Activated CD4-positive, CD25-positive, alpha-beta regulatory T cell treated with anti-CD3 and anti-CD28 coated beads, Interleukin-2, amount 50 U/mL, for 72 hours (primary cell): Measurements from ENCODE around the gene ESR1.
"Not testable (repeated sequence)": the region's sequence is repeated elsewhere in the genome, so short reads cannot be mapped to it uniquely, and the experiment has no call there.

Experiments
- DNase-seq: peaks from one replicate; pipeline ENCODE4 v3.0.0; 2021

The ESR1 gene

DNA sequence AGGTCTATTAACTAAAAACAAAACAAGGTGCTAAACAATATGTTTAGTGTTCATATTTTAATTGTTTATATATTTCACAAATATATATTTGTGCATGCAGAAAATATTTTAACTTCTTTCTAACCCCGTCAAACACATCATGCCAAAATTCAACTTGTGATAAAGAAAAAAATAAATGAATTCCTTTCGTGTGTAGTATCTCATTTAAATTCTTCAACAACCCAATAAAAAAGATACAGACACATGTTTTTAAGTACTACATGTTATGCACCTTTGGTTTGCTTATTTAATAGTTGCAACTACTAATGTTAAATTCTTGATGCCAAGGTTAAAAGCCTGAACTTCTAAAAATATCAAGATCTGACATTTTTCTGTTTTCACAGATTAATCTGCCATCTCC, 252.4 kb downstream of the ESR1 start:
- no peak for DNase-seq

GRCh38 chr6:152062476-152062875, 255.0 kb downstream of the ESR1 start:
- no peak for DNase-seq

- no peak for DNase-seq
Observed at GRCh38 chr6:152063170-152063921, 255.9 kb downstream of the ESR1 start.

GRCh38 chr6:152068622-152069261, 261.3 kb downstream of the ESR1 start:
- DNase-seq: no peak

- DNase-seq: no peak
Observed at GRCh38 chr6:152070556-152070955, 263.1 kb downstream of the ESR1 start.

GRCh38 chr6:152071318-152071717, 263.8 kb downstream of the ESR1 start:
- no peak for DNase-seq

DNA sequence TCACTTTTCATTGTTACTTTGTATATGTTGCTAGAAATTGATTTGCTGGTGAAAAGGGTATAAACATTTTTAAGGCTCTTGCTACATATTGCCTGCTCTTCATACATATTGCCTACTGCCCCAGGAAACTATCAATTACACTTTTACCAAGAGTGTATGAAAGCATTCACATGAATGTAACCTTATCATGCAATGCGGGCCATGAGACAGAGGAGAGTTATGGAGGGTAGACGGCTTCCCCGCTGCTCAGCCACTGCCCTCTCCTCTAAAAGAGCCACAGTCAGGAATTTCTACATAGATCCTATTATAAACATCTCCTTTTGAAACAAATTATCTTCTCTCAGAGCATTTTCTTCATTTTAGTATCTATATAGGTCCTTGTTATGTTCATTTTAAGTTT, 264.4 kb downstream of the ESR1 start:
- no peak for DNase-seq

DNA sequence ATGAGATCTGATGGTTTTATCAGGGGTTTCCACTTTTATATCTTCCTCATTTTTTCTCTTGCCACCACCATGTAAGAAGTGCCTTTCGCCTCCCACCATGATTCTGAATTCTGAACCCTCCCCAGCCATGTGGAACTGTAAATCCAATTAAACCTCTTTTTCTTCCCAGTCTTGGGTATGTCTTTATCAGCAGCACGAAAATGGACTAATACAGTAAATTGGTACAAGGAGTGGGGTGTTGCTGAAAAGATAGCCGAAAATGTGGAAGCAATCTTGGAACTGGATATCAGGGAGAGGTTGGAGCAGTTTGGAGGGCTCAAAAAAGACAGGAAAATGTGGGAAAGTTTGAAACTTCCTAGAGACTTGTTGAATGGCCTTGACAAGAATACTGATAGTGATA, 268.8 kb downstream of the ESR1 start:
- not testable (repeated sequence) for DNase-seq

DNA sequence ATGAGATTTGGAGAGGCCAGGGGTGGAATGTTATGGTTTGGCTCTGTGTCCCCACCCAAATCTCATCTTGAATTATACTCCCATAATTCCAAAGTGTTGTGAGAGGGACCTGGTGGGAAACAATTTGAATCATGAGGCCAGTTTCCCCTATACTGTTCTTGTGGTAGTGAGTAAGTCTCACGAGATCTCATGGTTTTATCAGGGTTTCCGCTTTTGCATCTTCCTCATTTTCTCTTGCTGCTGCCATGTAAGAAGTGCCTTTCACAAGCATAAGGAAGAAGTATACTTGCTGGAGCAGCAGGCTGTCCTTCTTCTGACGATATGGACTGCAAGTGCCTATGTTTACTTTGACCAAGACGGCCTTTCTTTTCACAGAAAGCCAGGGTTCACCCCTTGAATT, 270.5 kb downstream of the ESR1 start:
- DNase-seq: no peak

DNA sequence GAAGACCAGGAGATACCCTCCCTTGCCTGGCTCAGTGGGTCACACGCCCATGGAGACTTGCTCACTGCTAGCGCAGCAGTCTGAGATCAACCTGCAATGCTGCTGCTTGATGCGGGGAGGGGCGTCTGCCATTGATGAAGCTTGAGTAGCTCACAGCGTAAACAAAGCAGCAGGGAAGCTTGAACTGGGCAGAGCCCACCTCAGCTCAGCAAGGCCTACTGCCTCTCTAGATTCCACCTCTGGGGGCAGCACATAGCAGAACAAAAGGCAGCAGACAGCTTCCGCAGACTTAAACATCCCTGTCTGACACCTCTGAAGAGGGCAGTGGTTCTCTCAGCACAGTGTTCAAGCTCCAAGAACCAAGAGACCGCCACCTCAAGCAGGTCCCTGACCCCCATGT, 271.3 kb downstream of the ESR1 start:
- DNase-seq: no peak

GRCh38 chr6:152085451-152085921, 278.0 kb downstream of the ESR1 start:
- no peak for DNase-seq

DNA sequence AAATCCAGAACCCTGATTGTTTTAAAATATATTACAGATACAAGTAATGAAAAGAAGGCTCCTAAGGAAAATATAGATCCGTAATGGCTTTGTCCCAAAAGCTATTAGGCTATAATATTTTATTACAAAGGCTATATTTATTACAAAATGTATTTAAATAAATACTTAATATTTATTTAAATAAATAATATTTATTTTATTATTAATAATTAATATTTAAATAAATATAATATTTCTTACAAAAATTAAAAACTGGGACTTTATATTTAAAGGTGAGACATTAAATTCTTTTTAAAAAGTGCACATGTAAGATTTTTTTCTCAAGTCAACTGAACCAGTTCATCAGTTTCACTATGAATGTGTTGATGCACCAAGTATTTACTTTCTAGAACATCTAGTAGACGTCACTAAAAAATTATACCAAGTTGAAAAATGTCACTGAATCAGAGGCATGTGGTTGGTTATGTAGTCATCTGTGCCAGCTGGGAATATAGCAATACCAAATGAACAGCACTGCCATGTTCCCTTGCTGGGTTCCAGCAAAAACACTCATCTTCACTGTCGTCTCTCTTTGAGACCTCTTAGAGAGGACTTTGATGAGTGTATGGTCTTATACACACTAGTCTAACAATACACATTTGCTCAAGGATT, 278.9 kb downstream of the ESR1 start:
- DNase-seq: no peak

DNA sequence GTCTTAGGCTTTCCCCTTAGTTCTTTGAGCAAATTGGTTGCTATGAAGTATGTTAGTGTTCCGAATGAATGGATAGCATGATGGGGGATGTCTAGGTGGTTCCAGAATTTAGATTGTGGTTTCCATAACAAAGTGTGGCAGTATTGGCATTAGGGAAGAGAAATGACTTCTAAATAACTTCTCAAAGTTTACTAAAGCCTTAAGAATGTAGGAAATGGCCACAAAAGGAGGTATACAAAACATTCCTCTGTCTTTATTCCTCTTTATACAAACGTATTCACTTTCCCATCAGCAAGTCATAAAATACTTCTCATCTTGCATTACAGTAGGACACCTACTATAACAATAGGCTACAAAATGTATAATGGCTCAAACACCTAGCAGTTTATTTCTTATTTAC, 279.6 kb downstream of the ESR1 start:
- DNase-seq: no peak

- no peak for DNase-seq
Observed at GRCh38 chr6:152087701-152088100, 280.2 kb downstream of the ESR1 start.

GRCh38 chr6:152089992-152090391, 282.5 kb downstream of the ESR1 start:
- DNase-seq: no peak

DNA sequence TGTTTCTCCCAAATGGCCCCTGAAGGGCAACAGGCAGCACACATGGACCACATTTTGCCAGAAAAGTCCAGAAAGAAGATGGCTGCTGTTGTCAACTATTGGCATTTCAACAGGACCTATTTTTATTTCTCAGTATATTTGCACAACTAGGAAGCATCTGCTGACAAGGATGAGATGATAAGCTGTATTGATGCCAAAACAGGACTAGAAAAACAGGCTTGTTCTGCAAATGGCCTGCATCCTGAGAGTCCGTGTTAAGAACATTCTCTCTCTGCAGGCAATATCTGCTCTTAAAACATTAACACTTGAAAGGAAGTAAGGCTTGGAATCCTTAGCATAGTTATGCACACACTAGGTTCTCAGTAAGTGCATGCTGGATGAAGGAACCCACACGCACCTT, 283.7 kb downstream of the ESR1 start:
- no peak for DNase-seq

GRCh38 chr6:152091851-152092341, 284.4 kb downstream of the ESR1 start:
- DNase-seq: no peak

- no peak for DNase-seq
Observed at GRCh38 chr6:152093711-152094110, 286.2 kb downstream of the ESR1 start.

DNA sequence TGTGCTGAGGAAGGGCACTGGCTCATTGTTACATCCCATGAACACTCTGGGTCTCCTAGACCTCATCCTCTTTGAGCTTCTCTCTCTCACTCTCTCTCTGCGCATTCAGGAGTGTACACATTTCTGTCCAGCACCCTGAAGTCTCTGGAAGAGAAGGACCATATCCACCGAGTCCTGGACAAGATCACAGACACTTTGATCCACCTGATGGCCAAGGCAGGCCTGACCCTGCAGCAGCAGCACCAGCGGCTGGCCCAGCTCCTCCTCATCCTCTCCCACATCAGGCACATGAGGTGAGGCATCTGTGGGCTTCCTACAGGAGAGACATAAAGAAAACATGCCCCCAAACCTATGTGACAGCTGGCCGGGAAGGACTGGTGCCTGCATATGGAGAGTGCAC, 286.8 kb downstream of the ESR1 start:
- DNase-seq: no peak

- no peak for DNase-seq
Observed at GRCh38 chr6:152094992-152095592, 287.6 kb downstream of the ESR1 start.

DNA sequence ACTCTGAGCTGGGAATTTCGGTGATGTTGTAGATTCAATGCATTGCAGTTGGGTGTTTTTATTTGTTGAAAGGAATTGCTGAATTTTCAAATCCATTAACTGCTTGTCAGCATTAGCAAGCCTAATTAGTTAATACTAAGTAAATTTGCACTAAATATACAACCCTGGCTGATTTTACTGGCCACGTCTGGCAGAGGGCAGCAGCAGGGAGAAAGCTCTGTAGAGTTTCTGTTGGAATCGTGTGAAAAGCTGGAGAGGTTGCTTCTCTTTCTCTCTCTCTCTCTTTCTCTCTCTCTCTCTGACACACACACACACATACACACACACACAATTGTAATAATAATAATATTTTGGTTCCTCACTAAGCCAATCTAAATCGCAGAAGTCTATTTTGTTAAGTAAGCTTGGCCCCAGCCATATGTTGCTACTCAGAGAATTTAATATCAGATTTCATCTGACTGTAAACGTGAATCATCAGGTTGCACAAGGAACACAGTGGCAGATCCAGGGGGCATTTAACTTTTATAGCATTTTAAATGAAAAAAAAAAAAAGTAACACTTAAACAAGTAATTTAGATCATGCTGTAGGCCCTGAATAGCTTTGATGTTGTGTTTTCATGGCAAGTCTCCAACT, 289.5 kb downstream of the ESR1 start:
- DNase-seq: no peak

DNA sequence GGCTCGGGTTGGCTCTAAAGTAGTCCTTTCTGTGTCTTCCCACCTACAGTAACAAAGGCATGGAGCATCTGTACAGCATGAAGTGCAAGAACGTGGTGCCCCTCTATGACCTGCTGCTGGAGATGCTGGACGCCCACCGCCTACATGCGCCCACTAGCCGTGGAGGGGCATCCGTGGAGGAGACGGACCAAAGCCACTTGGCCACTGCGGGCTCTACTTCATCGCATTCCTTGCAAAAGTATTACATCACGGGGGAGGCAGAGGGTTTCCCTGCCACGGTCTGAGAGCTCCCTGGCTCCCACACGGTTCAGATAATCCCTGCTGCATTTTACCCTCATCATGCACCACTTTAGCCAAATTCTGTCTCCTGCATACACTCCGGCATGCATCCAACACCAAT, 291.2 kb downstream of the ESR1 start:
- DNase-seq: no peak
